H9 (cell line): ENCODE data around the gene URAD. TPM values are rescaled to one million over a fixed set of nuclear protein-coding genes. Genes with fewer than 3 reads are reported as not detected.
"Not testable (repeated sequence)": the region's sequence is repeated elsewhere in the genome, so short reads cannot be mapped to it uniquely, and the experiment has no call there.

ENCODE experiments used
- DNase-seq: peaks from one replicate; pipeline ENCODE4 v3.0.0-alpha.2; 2017
- H2AFZ ChIP-seq: one replicate; pipeline ENCODE4 v1.6.1; 2013; ENCODE audit warnings: mild to moderate bottlenecking, low read length, control low read depth, moderate library complexity
- H2AK5ac ChIP-seq: 2 replicates; pipeline ENCODE4 v1.6.1; 2013; ENCODE audit warnings: low read length, control low read depth, mixed read lengths; ENCODE audit not compliant: insufficient read length
- H2BK120ac ChIP-seq: one replicate; pipeline ENCODE4 v1.6.1; 2013; ENCODE audit warnings: low read depth, mild to moderate bottlenecking, low read length, control low read depth, inconsistent platforms; ENCODE audit not compliant: poor library complexity, severe bottlenecking
- H2BK12ac ChIP-seq: 2 replicates; pipeline ENCODE4 v1.6.1; 2013; ENCODE audit warnings: low read length, control low read depth, mixed read lengths, low read depth; ENCODE audit not compliant: insufficient read length
- H2BK15ac ChIP-seq: 2 replicates; pipeline ENCODE4 v1.6.1; 2013; ENCODE audit warnings: low read depth, low read length, control low read depth
- H2BK20ac ChIP-seq: one replicate; pipeline ENCODE4 v1.6.1; 2013; ENCODE audit warnings: low read depth, mild to moderate bottlenecking, low read length, control low read depth, inconsistent platforms; ENCODE audit not compliant: poor library complexity, severe bottlenecking
- H2BK5ac ChIP-seq: 2 replicates; pipeline ENCODE4 v1.6.1; 2013; ENCODE audit warnings: low read length, control low read depth, mixed read lengths; ENCODE audit not compliant: insufficient read length
- H3K14ac ChIP-seq: 2 replicates; pipeline ENCODE4 v1.6.1; 2013; ENCODE audit warnings: low read length, control low read depth; ENCODE audit not compliant: insufficient read depth
- H3K18ac ChIP-seq: 2 replicates; pipeline ENCODE4 v1.6.1; 2013; ENCODE audit warnings: low read depth, mild to moderate bottlenecking, mixed read lengths, low read length, control low read depth; ENCODE audit not compliant: insufficient read length
- H3K23ac ChIP-seq: 2 replicates; pipeline ENCODE4 v1.6.1; 2013; ENCODE audit warnings: low read length, control low read depth, mixed read lengths, low read depth; ENCODE audit not compliant: insufficient read length
- H3K23me2 ChIP-seq: 2 replicates; pipeline ENCODE4 v1.6.1; 2013; ENCODE audit warnings: low read depth, mild to moderate bottlenecking, mixed read lengths, low read length, control low read depth; ENCODE audit not compliant: insufficient read length, poor library complexity, severe bottlenecking
- H3K27ac ChIP-seq: 2 replicates; pipeline ENCODE4 v1.5.1; 2013; ENCODE audit warnings: low read length, control low read depth, mixed read lengths, low read depth; ENCODE audit not compliant: insufficient read length
- H3K27me3 ChIP-seq: 2 replicates; pipeline ENCODE4 v1.6.1; 2013; ENCODE audit warnings: low read length, control low read depth, inconsistent platforms; ENCODE audit not compliant: insufficient read depth
- H3K4ac ChIP-seq: 2 replicates; pipeline ENCODE4 v1.6.1; 2013; ENCODE audit warnings: low read depth, mild to moderate bottlenecking, control low read depth, inconsistent platforms, low read length, moderate library complexity
- H3K4me1 ChIP-seq: 2 replicates; pipeline ENCODE4 v1.6.1; 2013; ENCODE audit warnings: low read length, control low read depth, inconsistent platforms; ENCODE audit not compliant: insufficient read depth
- H3K4me2 ChIP-seq: 2 replicates; pipeline ENCODE4 v1.6.1; 2013; ENCODE audit warnings: low read length, control low read depth, mixed read lengths; ENCODE audit not compliant: insufficient read length, insufficient read depth
- H3K56ac ChIP-seq: 2 replicates; pipeline ENCODE4 v1.6.1; 2013; ENCODE audit warnings: low read depth, mild to moderate bottlenecking, mixed read lengths, low read length, control low read depth; ENCODE audit not compliant: insufficient read length
- H3K79me1 ChIP-seq: 2 replicates; pipeline ENCODE4 v1.6.1; 2013; ENCODE audit warnings: low read depth, mild to moderate bottlenecking, moderate library complexity, low read length, control low read depth, inconsistent platforms; ENCODE audit not compliant: insufficient read depth, poor library complexity, severe bottlenecking
- H3K79me2 ChIP-seq: 2 replicates; pipeline ENCODE4 v1.6.1; 2013; ENCODE audit warnings: low read length, control low read depth, inconsistent platforms; ENCODE audit not compliant: insufficient read depth
- H3K9ac ChIP-seq: 2 replicates; pipeline ENCODE4 v1.6.1; 2013; ENCODE audit warnings: low read length, control low read depth, mixed read lengths; ENCODE audit not compliant: insufficient read length; ENCODE audit errors: extremely low read depth
- H3K9me3 ChIP-seq: one replicate; pipeline ENCODE4 v1.6.1; 2013; ENCODE audit warnings: low read depth, low read length, inconsistent platforms; ENCODE audit not compliant: control insufficient read depth
- H3T11ph ChIP-seq: one replicate; pipeline ENCODE4 v1.6.1; 2013; ENCODE audit warnings: mild to moderate bottlenecking, low read length, control low read depth, inconsistent platforms
- H4K20me1 ChIP-seq: one replicate; pipeline ENCODE4 v1.6.1; 2013; ENCODE audit not compliant: control insufficient read depth, insufficient read length, insufficient read depth
- H4K5ac ChIP-seq: 2 replicates; pipeline ENCODE4 v1.6.1; 2013; ENCODE audit warnings: low read depth, mild to moderate bottlenecking, mixed read lengths, low read length, control low read depth; ENCODE audit not compliant: insufficient read length
- H4K8ac ChIP-seq: replicated peaks from 2 replicates; pipeline ENCODE4 v1.6.1; 2013; ENCODE audit warnings: low read length, control low read depth, mixed read lengths, low read depth; ENCODE audit not compliant: insufficient read length
- H4K91ac ChIP-seq: 2 replicates; pipeline ENCODE4 v1.6.1; 2013; ENCODE audit warnings: low read depth, mild to moderate bottlenecking, moderate library complexity, mixed read lengths, low read length, control low read depth; ENCODE audit not compliant: insufficient read length
- H3K27ac Mint-ChIP-seq, 3 experiments: 2 replicates in 2 of 3; 3 replicates in 1 of 3; pipeline ENCODE4 v1.8.0; 2020 to 2021; ENCODE audit warnings: mixed read lengths in 3 of 3, mild to moderate bottlenecking in 1 of 3, moderate library complexity in 1 of 3
- H3K27me3 Mint-ChIP-seq: 2 replicates; pipeline ENCODE4 v1.8.0; 2021; ENCODE audit warnings: low read depth, mild to moderate bottlenecking, moderate library complexity, mixed read lengths
- H3K36me3 Mint-ChIP-seq, 3 experiments: 2 replicates in 2 of 3; 3 replicates in 1 of 3; pipeline ENCODE4 v1.8.0; 2020 to 2021; ENCODE audit warnings: low read depth in 3 of 3, mixed read lengths in 3 of 3; ENCODE audit not compliant: insufficient read depth in 1 of 3
- H3K4me1 Mint-ChIP-seq, 2 experiments: 2 replicates each; pipeline ENCODE4 v1.8.0; 2020; ENCODE audit warnings: mixed read lengths in 2 of 2
- H3K4me3 Mint-ChIP-seq, 2 experiments: 2 replicates in 1 of 2; 3 replicates in 1 of 2; pipeline ENCODE4 v1.8.0; 2020 to 2021; ENCODE audit warnings: mild to moderate bottlenecking in 2 of 2, mixed read lengths in 2 of 2, moderate library complexity in 1 of 2
- H3K9me3 Mint-ChIP-seq, 2 experiments: 2 replicates in 1 of 2; 3 replicates in 1 of 2; pipeline ENCODE4 v1.8.0; 2020; ENCODE audit warnings: mild to moderate bottlenecking in 2 of 2, mixed read lengths in 2 of 2, moderate library complexity in 1 of 2
- WGBS: extraction: QIAGEN DNeasy Blood & Tissue Kit; methylation state at CpG from one replicate; pipeline ENCODE4 v1.1.7; 2013; ENCODE audit warnings: missing lambda C conversion rate, low lambda C conversion rate, mixed read lengths; ENCODE audit not compliant: insufficient read length; ENCODE audit errors: extremely low coverage; 5-methylcytosine and 5-hydroxymethylcytosine counted together
- total RNA-seq: library from RNA; stranded (reverse); gene quantifications from 2 replicates; pipeline ENCODE4 v1.2.1, GENCODE V29; 2021
- TF ChIP-seq, protein P1 (sequence below): fragments of 200-600 bp; sonication (generic); conservative IDR thresholded peaks from 3 replicates; pipeline ENCODE4 v1.8.0; 2021; ENCODE audit warnings: antibody characterized with exemption, mild to moderate bottlenecking

URAD gene
- total RNA-seq, 1 experiment from 2014 or later, result not detected

DNA sequence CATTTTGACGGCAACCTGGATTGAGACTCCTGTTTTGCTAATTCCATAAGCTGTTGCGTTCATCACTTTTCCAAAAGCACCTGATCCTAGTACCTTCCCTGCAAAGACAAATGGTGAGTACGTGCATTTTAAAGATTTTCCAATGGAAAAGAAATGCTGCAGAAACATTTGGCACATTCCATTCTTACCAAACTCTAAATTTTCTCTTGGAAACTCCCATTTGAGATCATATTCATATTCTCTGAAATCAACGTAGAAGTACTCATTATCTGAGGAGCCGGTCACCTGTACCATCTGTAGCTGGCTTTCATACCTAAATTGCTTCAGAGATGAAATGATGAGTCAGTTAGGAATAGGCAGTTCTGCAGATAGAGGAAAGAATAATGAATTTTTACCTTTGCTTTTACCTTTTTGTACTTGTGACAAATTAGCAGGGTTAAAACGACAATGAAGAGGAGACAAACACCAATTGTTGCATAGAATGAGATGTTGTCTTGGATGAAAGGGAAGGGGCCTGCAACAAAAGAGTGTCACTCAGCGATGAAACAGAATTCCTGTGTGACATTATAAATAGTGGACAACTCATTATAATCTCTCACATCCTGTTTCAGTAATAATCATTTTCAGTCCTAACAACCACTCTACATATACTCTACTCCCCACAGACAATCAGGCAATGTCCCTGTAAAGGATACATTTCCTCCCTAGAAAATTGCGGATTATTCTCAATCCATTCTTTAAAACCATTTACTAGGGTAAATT lies 45.6 kb upstream of the URAD start:
- TF ChIP-seq, protein P1, sequence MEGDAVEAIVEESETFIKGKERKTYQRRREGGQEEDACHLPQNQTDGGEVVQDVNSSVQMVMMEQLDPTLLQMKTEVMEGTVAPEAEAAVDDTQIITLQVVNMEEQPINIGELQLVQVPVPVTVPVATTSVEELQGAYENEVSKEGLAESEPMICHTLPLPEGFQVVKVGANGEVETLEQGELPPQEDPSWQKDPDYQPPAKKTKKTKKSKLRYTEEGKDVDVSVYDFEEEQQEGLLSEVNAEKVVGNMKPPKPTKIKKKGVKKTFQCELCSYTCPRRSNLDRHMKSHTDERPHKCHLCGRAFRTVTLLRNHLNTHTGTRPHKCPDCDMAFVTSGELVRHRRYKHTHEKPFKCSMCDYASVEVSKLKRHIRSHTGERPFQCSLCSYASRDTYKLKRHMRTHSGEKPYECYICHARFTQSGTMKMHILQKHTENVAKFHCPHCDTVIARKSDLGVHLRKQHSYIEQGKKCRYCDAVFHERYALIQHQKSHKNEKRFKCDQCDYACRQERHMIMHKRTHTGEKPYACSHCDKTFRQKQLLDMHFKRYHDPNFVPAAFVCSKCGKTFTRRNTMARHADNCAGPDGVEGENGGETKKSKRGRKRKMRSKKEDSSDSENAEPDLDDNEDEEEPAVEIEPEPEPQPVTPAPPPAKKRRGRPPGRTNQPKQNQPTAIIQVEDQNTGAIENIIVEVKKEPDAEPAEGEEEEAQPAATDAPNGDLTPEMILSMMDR, result no peak
- Histone ChIP-seq H2BK15ac (no peak overlapping the region), H3K4me1 (no peaks in the 10 kb centered on the region), H2AK5ac (no peak overlapping the region), H4K20me1 (no peaks in the 10 kb centered on the region), H2AFZ (no peak overlapping the region), H4K5ac (no peak overlapping the region), H2BK20ac (no peak overlapping the region), H2BK120ac (no peak overlapping the region), H3K18ac (no peak overlapping the region), H4K91ac (no peak overlapping the region), H2BK12ac (no peak overlapping the region), H3K9me3 (no peaks in the 10 kb centered on the region), H4K8ac (no peak overlapping the region), H3K56ac (no peak overlapping the region), H3K23ac (no peak overlapping the region), H2BK5ac (no peak overlapping the region), H3K9ac (no peak overlapping the region), H3K14ac (no peak overlapping the region), H3K27me3 (no peaks in the 10 kb centered on the region), H3K79me1 (no peaks in the 10 kb centered on the region), H3K4ac (no peak overlapping the region), H3K23me2 (no peaks in the 10 kb centered on the region), H3T11ph (no peak overlapping the region), H3K79me2 (no peaks in the 10 kb centered on the region), H3K27ac (no peak overlapping the region), H3K4me2 (no peak overlapping the region)
- Mint-ChIP-seq H3K4me1 (no peaks in the 10 kb centered on the region), H3K36me3 (peaks cover 0 to 5% (median 4%) of the 10 kb centered on the region in 3 experiments; a peak in 4 of 7 replicates), H3K27ac (no peak overlapping the region), H3K9me3 (peaks cover 4 to 6% of the 10 kb centered on the region in 2 experiments), H3K27me3 (peaks cover 7% of the 10 kb centered on the region), H3K4me3 (no peak overlapping the region)
- no peak for DNase-seq
- WGBS, result no CpG with 5 or more reads among the region's 8 CpGs

DNA sequence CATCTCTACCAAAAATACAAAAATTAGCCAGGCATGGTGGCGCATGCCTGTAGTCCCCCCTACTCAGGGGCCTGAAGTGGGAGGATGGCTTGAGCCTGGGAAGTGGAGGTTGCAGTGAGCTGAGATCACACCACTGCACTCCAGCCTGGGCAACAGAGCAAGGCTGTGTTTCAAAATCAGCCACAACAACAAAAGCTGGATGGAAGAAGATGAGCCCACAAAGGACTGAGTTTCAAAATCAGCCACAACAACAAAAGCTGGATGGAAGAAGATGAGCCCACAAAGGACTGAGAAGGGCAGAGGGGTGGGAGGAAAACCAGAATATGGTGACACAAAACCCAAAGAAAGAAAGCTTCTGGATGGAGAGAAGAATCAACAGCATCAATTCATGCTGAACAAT lies 43.9 kb upstream of the URAD start:
- H3K27ac ChIP-seq, H2BK120ac ChIP-seq, H3K23me2 ChIP-seq, H3K9me3 Mint-ChIP-seq, H4K8ac ChIP-seq, H3K14ac ChIP-seq, H3K4me3 Mint-ChIP-seq, H4K20me1 ChIP-seq, H4K91ac ChIP-seq, H3K9me3 ChIP-seq, H3K79me1 ChIP-seq, H3T11ph ChIP-seq, H2BK12ac ChIP-seq, H3K4me2 ChIP-seq, H3K27me3 ChIP-seq, H2BK15ac ChIP-seq, H4K5ac ChIP-seq, H3K4me1 ChIP-seq, H3K23ac ChIP-seq, H3K27me3 Mint-ChIP-seq, H3K9ac ChIP-seq, H3K27ac Mint-ChIP-seq, DNase-seq, H3K18ac ChIP-seq, H3K79me2 ChIP-seq, H3K36me3 Mint-ChIP-seq, H2AK5ac ChIP-seq, H2BK5ac ChIP-seq, H3K56ac ChIP-seq, H2BK20ac ChIP-seq, H3K4ac ChIP-seq, H3K4me1 Mint-ChIP-seq, H2AFZ ChIP-seq: not testable (repeated sequence)
- no CpG with 5 or more reads among the region's 1 CpG for WGBS
